Vagina (tissue), 2 donors: ENCODE results near the gene CHST1. TPM values are rescaled to one million over a fixed set of nuclear protein-coding genes. Genes with fewer than 3 reads are reported as not detected.

ENCODE experiments used
- DNase-seq, 2 donors: peaks; one replicate each; pipeline ENCODE4 v3.0.0-alpha.2; 2017; ENCODE audit errors: extremely low spot score in 2 of 2
- H3K27ac ChIP-seq: fragments of 200-600 bp; sonication (generic); one replicate; pipeline ENCODE4 v1.5.1; 2019
- H3K27me3 ChIP-seq: fragments of 200-600 bp; sonication (generic); one replicate; pipeline ENCODE4 v1.5.1; 2019
- H3K36me3 ChIP-seq, 2 donors: fragments of 200-600 bp; sonication (generic); one replicate each; pipeline ENCODE4 v1.5.1; 2017 to 2019
- H3K4me1 ChIP-seq: fragments of 200-600 bp; sonication (generic); one replicate; pipeline ENCODE4 v1.5.1; 2019
- H3K4me3 ChIP-seq, 2 donors: fragments of 200-600 bp; sonication (generic); 1 replicate in 1 of 2; 2 replicates in 1 of 2; pipeline ENCODE4 v1.5.1; 2016 to 2019
- H3K9me3 ChIP-seq: fragments of 200-600 bp; sonication (generic); one replicate; pipeline ENCODE4 v1.5.1; 2019
- POLR2A ChIP-seq, 2 donors: fragments of 450-650 bp; IDR thresholded peaks; one replicate each; pipeline ENCODE4 v1.6.1; 2017; ENCODE audit warnings: antibody characterized with exemption in 2 of 2, mild to moderate bottlenecking in 2 of 2, moderate library complexity in 2 of 2
- POLR2AphosphoS5 ChIP-seq, 2 donors: sonication (generic); formaldehyde crosslinking; IDR thresholded peaks; one replicate each; pipeline ENCODE4 v1.9.0; 2017; ENCODE audit warnings: antibody characterized with exemption in 2 of 2, mild to moderate bottlenecking in 2 of 2, low read depth in 1 of 2; ENCODE audit not compliant: insufficient read depth in 1 of 2
- intact Hi-C: fragments of 100-400 bp; cut with DNase I; formaldehyde crosslinking; loops from one replicate; pipeline ENCODE4 v1.15.1; 2023
- total RNA-seq: library from RNA; depleted of rRNA; stranded (reverse); fragments of >200 nt; gene quantifications from one replicate; pipeline ENCODE4 v1.2.3, GENCODE V29; 2016
- TF ChIP-seq, protein P1 (sequence below), 3 experiments: fragments of 450-650 bp in 2 of 3; fragments of 200-600 bp in 1 of 3; sonication (generic) in 1 of 3; IDR thresholded peaks; one replicate each; pipeline ENCODE4 v1.5.1; 2017 to 2019; ENCODE audit warnings: antibody characterized with exemption in 3 of 3, mild to moderate bottlenecking in 2 of 3, moderate library complexity in 2 of 3

The CHST1 gene
- total RNA-seq, 1 donor from 2014 or later: 2.0 TPM

DNA sequence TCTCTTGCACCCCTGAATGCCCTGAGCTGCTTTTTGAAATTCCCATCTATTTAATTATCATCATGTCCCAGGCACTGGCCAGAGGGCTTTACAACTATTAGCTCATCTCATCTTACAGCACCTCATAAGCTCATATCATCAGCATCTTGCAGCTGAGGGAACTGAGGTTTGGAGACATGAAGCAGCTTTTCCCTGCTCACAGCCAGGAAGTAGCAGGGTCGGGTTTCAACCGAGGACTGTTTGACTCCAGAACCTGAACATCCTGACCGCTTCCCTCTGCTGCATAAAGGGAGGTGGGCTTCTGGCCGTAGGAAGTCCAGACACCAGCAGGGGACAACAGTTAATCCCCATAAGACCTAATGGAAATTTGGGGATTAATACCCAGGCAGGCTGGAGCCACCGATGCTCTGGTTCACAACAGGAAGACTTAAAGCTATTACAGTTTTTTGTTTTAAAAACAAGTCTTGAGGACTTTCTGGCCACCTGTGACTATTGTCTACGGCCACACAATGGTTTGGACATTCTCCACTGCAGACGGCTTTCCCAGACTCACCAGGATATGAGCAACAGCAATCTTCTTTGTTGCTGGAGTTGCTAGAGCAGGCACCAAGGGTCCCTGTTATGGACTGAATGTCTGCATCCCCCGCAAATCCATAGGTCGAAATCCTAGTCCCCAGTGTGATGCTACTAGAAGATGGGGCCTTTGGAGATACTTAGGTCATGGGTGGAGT, 47.4 kb downstream of the CHST1 start:
- H3K27me3 ChIP-seq: no peaks in the 10 kb centered on the region
- H3K4me1 ChIP-seq: no peaks in the 10 kb centered on the region
- peak in 1 of 2 donors; percentile 44 for DNase-seq
- H3K36me3 ChIP-seq: no peaks in the 10 kb centered on the region
- no peak overlapping the region for H3K27ac ChIP-seq
- TF ChIP-seq, protein P1, sequence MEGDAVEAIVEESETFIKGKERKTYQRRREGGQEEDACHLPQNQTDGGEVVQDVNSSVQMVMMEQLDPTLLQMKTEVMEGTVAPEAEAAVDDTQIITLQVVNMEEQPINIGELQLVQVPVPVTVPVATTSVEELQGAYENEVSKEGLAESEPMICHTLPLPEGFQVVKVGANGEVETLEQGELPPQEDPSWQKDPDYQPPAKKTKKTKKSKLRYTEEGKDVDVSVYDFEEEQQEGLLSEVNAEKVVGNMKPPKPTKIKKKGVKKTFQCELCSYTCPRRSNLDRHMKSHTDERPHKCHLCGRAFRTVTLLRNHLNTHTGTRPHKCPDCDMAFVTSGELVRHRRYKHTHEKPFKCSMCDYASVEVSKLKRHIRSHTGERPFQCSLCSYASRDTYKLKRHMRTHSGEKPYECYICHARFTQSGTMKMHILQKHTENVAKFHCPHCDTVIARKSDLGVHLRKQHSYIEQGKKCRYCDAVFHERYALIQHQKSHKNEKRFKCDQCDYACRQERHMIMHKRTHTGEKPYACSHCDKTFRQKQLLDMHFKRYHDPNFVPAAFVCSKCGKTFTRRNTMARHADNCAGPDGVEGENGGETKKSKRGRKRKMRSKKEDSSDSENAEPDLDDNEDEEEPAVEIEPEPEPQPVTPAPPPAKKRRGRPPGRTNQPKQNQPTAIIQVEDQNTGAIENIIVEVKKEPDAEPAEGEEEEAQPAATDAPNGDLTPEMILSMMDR (IDR thresholded peaks at IDR 0.05): no peak
- no peak for TF ChIP-seq POLR2A (IDR thresholded peaks at IDR 0.05)
- no peak for TF ChIP-seq POLR2AphosphoS5 (IDR thresholded peaks at IDR 0.05; ENCODE audit: insufficient read depth in 1 of 2, low read depth in 1 of 2)
- intact Hi-C loops: no loop called here
- H3K9me3 ChIP-seq: no peaks in the 10 kb centered on the region
- H3K4me3 ChIP-seq: no peak overlapping the region

DNA sequence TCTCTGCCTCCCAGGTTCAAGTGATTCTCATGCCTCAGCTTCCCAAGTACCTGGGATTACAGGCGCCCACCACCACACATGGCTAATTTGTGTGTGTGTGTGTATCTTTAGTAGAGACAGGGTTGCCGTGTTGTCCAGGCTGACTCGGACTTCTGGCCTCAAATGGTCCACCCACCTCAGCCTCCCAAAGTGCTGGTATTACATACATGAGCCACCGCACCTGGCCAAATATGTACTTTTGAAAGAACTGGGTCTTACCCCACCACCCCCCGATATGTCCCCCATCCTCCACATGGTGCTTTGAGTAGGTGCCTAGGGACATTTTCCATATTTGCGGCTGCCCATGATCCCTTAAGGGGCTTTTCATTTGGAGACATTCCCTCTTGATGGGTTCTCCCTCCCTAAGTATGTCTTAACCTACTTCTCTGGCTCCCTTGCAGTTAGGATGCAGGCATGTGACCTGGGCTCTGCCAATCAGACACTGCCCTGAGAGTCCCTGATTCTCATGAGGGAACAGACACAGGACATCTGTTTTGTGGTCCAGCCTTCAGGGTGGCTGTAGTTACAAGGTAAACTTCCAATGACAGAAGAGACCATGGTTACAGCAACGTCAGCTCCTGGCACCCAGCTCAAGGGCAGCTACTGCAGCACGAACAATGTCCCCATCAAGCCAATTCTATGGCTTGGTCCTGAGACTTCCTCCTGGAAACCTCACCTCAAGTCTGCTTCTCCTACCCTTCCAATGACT, 48.4 kb downstream of the CHST1 start:
- Histone ChIP-seq H3K36me3 (no peaks in the 10 kb centered on the region), H3K9me3 (no peaks in the 10 kb centered on the region), H3K27ac (no peak overlapping the region), H3K4me3 (no peak overlapping the region), H3K27me3 (no peaks in the 10 kb centered on the region), H3K4me1 (no peaks in the 10 kb centered on the region)
- intact Hi-C loops: no loop called here
- peak in 1 of 2 donors; percentile 40 for DNase-seq
- TF ChIP-seq POLR2AphosphoS5 (IDR thresholded peaks at IDR 0.05; ENCODE audit: insufficient read depth in 1 of 2, low read depth in 1 of 2): no peak
- TF ChIP-seq, protein P1 (IDR thresholded peaks at IDR 0.05): no peak
- no peak for TF ChIP-seq POLR2A (IDR thresholded peaks at IDR 0.05)

DNA sequence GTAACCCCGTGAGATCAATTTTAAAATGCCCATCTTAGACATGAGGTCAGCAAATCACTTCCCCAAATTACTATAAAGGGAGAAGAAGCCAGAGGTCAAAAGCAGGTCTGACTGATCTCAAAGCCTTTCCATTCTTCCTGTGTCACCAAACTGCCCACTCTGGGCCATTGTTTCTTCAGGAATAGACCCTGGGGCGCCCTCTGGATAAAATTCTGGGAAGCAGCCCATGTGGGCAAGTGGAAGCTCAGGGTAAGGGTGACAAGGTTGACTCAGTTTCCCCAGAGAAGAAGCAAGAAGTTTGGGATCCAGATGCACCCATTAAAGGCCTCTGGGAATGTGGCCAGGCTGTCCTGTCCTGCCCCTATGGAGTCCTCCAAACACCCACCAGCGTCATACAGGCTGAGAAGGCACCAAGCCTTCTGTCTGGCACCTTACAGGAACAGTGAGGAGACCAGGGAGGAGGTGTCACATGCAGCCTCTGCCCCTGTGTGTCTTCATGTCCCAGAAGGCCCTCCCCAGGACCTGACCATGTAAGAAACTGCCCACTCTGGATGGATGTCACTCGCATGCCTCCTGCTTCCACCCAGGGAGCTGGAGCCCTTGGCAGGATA, 50.1 kb downstream of the CHST1 start:
- H3K4me1 ChIP-seq: no peaks in the 10 kb centered on the region
- TF ChIP-seq POLR2A (IDR thresholded peaks at IDR 0.05) (no peak), POLR2AphosphoS5 (IDR thresholded peaks at IDR 0.05; ENCODE audit: insufficient read depth in 1 of 2, low read depth in 1 of 2) (no peak)
- TF ChIP-seq, protein P1 (IDR thresholded peaks at IDR 0.05): no peak
- no peak overlapping the region for H3K4me3 ChIP-seq
- no peak overlapping the region for H3K27ac ChIP-seq
- no peaks in the 10 kb centered on the region for H3K36me3 ChIP-seq
- intact Hi-C loops: no loop called here
- DNase-seq: peak; percentile 60 to 91
- no peaks in the 10 kb centered on the region for H3K9me3 ChIP-seq
- H3K27me3 ChIP-seq: no peaks in the 10 kb centered on the region

DNA sequence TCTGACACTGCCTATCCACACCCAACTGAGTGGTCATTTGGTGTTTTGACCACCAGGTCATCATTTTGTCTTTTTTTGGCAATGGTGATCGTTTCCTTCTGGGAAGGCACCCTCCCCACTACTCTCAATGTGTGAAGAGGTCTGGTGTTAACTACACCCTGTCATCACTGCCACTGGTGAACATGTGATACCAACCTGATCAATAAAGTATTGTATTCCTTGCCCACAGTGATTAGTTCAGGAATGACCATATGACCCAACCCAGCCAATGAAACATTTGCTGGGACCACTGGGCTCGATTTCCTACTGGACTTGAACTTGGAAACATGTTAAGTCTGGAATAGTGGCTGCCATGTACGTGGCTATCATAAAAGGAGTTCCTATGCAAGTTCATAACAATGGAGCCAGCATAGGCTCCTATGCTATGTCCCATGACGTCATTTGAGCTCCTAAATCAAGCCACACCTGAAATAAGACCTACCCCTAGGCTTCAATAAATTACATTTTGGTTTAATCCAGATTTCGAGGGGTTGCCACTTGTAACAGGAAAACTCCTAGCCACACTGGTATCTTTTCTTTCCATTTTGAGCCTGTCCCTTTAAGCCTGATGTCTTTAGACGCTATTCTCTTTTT, 51.1 kb downstream of the CHST1 start:
- Histone ChIP-seq H3K27ac (no peak overlapping the region), H3K9me3 (no peaks in the 10 kb centered on the region), H3K4me1 (no peaks in the 10 kb centered on the region), H3K4me3 (no peak overlapping the region), H3K36me3 (no peaks in the 10 kb centered on the region), H3K27me3 (no peaks in the 10 kb centered on the region)
- peak; percentile 60 to 61 for DNase-seq
- intact Hi-C loops: no loop called here
- TF ChIP-seq, protein P1 (IDR thresholded peaks at IDR 0.05): no peak
